NOMO-1 treated with dmso at 0.1 percent for 144 hours (cell line): ENCODE results near the gene SPTAN1.
"Not testable (repeated sequence)": the region's sequence is repeated elsewhere in the genome, so short reads cannot be mapped to it uniquely, and the experiment has no call there.

ENCODE experiments used
- DNase-seq: peaks from one replicate; lab custom pipeline; 2025; ENCODE audit not compliant: unreplicated experiment; lab: John Stamatoyannopoulos, UW

SPTAN1 gene

DNA sequence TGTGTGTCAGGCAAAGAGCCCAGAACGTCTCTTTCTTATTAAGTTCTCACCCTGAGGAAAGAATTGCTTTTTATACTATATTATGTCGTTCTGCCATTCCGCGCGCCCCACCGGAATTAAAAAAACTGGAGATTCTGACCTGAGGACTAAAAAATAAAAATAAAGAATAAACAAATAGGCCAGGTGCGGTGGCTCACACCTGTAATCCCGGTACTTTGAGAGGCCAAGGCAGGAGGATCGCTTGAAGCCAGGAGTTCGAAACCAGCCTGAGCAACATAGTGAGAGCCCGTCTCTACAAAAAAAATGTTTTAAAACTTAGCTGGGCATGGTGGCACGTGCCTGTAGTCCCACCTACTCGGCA, 104.9 kb downstream of the SPTAN1 start:
- DNase-seq, result no peak

DNA sequence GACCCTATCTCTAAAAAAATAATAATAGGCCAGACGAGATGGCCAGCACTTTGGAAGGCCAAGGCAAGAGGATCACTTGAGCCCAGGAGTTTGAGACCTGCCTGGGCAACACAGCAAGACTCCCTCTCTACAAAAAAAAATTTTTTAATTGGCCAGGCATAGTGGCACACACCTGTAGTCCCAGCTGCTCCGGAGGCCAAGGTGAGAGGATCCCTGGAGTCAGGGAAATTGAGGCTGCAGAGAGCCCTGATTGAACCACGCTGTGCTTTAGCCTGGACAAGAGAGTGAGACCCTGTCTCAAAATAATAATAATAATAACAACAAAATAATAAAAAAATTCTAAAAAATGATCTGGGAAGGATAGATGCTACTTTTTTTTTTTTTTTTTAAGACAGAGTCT, 105.4 kb downstream of the SPTAN1 start:
- no peak for DNase-seq

- DNase-seq, result not testable (repeated sequence)
These were observed 114.1 kb downstream of the SPTAN1 start for GRCh38 chr9:128666481-128666941.

DNA sequence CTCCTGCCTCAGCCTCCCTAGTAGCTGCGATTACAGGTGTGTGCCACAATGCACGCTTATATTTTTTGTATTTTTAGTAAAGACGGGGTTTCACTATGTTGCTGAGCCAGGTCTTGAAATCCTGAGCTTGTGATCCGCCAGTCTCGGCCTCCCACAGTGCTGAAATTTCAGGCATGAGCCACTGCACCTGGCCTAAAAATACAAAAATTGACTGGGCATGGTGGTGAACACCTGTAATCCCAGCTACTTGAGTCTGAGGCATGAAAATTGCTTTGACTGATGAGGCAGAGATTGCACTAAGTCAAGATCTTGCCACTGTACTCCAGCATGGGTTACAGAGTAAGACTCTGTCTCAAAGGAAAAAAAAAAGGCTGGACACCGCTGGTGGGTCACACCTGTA, 117.4 kb downstream of the SPTAN1 start:
- no peak for DNase-seq

- DNase-seq, result no peak
These were observed 123.0 kb downstream of the SPTAN1 start for GRCh38 chr9:128675382-128675781.

DNA sequence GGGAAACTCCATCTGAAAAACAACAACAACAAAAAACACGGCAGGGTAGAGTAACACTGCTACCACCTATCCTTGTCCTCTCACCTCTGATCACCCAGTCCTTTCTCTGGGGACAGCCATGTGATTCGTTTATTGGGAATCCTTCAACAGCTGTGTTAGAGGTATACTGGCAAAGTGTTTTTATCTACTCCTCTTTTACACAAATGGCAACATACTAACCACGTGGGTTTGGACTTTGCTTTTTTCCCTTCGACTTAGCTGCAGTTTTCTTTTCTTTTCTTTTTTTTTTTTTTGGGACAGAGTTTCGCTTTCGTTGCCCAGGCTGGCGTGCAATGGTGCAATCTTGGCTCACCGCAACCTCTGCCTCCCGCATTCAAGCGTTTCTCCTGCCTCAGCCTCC, 125.4 kb downstream of the SPTAN1 start:
- no peak for DNase-seq
